GM21367 (cell line): ENCODE results near the gene UNC5C.

Source experiments
- ATAC-seq: cut with Tn5 transposase; IDR thresholded peaks from one replicate; pipeline ENCODE4 v1.9.1; 2021; ENCODE audit not compliant: unreplicated experiment

The UNC5C gene

GRCh38 chr4:95548738-95549245 lies at the start of gene UNC5C:
UNC5C (minus strand) TSS chr4:95548973.
- no peak for ATAC-seq

- ATAC-seq: no peak
Measured at GRCh38 chr4:95596676-95597075, 47.9 kb upstream of the UNC5C start.

GRCh38 chr4:95594629-95595028 lies 45.9 kb upstream of the UNC5C start:
- no peak for ATAC-seq

- ATAC-seq: no peak
Measured at GRCh38 chr4:95594013-95594412, 45.2 kb upstream of the UNC5C start.

DNA sequence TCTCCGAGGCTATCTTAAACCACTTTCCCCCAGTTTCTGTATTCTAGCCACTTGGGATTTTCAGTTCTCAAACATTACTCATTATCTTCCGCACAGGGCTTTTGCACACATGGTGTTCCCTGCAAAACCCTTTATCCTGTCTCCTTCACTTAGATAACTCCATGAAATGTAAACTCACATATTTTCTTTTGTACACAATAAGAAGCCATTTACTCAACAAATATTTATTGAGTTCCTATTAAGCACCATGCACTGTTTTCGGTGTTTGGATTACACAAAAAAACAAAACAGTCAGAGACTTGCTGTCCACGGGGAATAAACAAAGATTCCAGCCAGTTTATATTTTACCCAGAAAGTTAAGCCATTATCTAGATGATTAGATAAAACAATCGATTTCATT lies 42.5 kb upstream of the UNC5C start:
- no peak for ATAC-seq

GRCh38 chr4:95590615-95591014 lies 41.8 kb upstream of the UNC5C start:
- ATAC-seq: no peak

DNA sequence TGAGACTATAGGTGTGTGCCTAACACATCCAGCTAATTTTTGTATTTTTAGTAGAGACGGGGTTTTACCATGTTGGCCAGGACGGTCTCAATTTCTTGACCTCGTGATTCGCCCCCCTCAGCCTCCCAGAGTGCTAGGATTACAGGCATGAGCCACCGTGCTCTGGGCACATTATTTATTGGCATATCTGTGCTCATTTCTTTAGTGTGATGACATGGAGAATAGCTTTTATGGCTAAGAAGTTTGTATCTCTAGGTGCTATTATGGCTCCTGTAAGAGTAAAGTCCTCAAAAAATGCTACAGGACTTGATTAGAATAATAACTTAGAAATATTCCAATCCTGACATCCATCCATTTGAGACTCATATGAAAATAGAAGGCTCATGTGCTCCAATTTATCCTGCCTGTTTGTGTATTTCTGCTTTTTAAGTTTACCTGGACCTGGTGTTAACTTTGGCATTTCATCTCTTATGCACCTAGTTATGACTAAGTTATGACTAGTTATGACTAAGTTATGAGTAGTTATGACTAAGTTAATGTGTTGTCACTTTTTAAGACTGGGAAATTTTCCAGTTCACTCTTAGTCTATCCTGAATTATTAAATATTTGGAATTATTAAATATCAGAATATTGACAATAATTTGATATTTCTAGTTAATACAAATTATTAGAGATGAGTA lies 36.4 kb upstream of the UNC5C start:
- no peak for ATAC-seq

GRCh38 chr4:95580226-95580625 lies 31.5 kb upstream of the UNC5C start:
- no peak for ATAC-seq

DNA sequence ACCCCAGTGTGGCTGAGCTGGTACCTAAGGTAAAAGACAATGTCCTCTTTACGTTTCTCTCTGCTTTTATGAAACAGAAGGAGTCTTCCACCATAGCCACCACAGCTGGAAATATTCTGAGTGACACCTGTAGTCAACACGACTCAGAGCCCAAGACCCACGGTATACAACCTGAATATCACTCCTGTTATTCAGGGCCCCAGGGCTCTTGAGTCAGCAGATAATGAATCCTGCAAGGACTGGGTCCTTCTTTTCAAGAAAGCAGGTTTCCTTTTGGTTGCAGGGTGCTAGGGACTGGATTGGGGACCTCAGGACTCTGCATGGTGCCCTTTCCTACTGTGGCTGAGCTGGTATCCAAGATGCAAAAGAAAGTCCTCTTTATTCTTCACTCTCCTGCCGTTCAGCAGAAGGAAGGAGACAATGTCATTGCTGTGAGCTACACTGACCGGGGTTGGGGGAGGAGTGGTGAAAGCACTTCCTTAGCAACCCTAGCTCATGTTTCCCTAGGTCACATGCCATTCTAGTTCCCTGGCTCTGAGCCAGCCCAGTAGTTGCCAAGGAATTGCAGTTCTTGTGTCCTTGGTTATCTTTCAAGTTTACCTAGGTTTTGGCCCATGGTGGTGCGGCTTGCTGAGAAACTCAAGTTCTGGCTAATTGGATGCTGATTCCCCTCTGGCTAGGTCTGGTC lies 23.7 kb upstream of the UNC5C start:
- ATAC-seq: no peak

DNA sequence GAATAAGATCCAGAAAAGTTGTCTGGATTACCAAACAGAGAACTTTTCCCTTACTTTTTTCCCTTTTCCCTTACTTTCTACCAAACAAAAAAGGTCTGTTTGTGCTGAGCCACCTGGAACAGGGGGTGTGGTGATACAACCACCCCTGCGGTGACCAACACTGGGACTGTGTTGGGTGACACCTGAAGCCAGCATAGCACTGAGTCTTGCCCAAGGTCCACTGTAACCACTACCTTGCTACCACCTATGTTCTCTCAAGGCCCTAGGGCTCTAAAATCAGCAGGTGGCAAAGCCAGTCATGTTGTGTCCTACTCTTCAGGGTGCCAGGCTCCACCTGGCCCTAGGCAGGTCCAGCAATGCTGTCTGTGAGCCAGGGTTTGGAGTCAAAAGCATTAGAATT lies 22.8 kb upstream of the UNC5C start:
- ATAC-seq: no peak

GRCh38 chr4:95563638-95564337 lies 15.0 kb upstream of the UNC5C start:
- ATAC-seq: no peak

- ATAC-seq: no peak
Measured at GRCh38 chr4:95560774-95561173, 12.0 kb upstream of the UNC5C start.

DNA sequence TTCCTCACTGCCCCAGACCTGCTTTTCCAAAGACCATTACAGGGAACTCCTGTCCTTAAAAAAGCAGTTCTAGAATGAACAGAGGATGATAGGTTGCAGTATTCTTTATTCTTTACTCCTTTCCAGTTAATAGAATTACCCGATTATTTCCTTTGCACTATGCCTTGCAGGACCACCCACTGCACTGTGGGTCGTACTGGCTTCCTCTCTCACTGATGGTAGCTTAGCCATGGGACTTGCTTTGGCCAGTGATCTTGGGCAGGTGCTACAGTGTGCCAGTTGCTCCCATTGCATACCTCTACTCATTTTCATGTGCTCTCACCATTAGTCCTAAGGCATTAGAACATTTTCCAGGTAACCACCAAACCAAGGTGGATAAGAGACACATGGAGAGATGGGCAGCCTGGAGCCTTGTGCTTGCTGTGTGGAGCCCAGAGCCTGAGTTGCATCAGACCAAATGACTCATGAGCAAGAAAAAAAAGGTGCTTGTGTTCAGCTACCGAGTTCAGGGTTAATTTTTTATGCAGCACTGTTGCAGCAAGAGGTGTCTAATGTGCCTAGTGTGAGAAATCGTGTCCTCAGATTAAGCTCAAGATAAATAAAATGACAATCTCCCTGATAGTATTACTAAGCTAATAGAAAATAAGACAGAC lies 7.6 kb upstream of the UNC5C start:
- ATAC-seq: no peak

DNA sequence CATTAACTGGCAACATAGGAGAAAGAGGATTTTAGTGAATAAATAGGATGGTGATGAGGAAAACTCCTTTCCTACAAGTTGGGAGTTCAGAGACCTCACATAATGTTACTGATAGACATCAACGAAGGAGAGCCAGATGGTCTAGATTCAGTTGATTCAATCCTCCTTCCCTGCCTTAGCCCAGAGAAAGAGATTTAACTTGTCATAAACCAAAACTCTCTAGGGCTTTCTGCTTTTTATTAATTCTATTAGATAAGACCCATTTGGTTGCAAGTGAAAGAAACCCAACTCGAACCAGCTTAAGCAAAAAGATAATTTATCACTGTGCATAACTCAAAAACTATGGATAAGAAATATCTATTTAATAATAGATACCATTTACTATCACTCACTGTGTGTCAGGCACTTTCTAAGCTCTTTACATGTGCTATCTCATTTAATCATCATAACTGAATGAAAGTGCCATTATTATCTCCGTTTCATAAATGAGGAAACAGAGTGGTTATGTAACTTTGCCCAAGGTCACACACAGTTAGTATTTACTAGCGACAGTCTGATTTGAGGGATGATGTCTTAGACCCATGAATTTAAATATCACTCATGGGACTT lies 4.3 kb upstream of the UNC5C start:
- no peak for ATAC-seq

DNA sequence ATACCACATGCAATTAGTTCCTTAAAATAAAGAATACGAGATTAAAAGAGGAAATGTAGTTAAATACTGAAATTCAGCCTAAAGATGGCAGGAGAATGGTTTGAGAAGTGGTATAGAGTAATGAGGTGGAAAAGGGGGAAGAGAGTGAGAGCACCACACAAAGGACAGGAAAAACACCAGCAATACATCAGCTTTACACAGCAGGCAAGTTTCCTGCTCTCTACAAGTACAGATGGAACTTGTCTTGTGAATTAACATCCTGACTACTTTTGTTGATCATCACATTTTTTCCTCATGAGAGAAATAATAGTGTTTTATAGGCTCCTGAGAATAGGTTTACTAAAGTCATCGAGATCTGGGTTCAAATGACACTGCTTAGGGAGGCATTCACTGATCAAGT lies 2.9 kb upstream of the UNC5C start:
- no peak for ATAC-seq

DNA sequence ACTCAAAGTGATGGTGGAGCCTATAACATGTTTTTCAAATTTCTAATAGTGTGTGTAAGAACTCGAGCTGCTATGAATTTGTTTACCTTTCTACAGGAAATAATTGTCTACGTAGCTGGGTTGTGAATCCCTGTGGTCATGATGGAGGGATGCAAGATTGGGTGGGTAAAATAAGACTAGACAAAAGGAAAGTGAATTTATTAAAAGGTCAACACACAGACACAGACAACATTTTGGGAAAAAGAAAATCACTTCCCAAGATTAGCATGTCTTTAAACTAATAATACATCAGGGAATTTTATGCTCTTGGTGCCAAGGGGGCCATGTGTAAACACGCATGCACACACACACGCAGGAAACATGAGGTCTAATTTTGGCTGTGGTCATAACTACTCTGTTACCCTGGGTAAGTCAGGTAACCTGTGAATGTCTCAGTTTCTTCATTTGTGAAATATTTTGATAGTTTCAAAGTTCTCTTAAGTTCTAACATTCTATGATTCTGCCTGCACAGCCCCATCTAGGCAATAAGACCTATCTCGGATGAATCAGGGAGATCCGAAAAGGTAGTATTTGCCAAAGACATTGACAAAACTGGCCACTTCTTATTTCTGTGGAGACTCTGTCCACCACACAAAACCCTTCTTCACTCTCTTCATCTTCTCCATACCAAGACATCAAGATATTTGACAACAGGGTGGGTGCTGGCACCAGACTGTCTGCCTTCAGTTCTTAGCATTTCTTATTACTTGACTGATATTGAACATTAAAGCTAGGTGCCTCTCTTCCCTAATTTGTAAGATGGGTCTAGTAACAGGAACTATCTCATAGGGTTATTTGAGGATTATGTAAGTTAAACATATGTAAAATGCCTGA lies 1.6 kb upstream of the UNC5C start:
- no peak for ATAC-seq

DNA sequence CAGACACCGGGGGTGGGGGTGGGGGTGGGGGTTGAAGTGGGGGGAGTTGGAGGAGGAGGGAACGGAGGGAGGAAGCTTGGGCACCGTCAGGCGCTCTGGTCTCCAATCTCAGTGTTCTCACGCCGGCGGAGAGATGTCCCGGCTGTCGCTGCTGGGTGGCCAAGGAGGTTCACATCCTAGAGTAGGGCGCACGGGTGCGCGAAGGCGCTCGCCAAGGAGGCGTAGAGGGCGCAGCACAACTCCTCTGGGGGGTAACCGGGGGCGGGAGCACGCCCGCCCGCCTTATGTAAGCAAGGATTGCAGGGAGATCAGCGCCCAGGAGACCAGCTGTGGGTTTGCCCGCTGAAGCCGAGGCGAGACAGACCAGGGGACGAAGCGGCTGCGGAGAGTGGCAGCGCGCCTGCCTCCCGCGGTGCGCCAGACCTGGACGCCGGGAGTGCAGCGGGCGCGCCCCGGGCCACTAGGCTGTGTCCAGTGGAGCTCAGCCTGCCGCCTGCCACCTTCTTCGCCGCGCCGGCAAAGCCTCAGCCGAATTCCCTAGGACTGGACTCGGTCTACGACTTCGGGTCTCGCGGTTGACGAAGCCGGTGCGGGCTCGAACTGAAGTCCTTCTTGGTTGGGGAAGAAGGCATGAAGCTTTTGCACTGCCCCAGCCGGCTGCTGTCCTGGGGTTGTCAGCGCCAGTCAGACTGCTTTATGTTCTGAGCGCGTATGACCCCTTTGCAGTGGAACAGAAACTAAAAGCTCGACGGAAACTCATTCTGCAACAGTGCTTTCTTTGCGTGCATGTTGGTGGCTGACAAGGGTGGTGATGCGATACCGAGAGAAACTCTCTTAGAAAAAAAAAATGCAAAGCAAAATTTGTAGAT lies 707 bp upstream of the UNC5C start:
- peak; percentile 97 for ATAC-seq

- ATAC-seq: no peak
Measured at GRCh38 chr4:95547715-95548471, 880 bp downstream of the UNC5C start.
